GM23248 (cell line): ENCODE results near the gene RIPPLY3. TPM values are rescaled to one million over a fixed set of nuclear protein-coding genes. Genes with fewer than 3 reads are reported as not detected.

ENCODE experiments used
- DNase-seq: peaks from one replicate; pipeline ENCODE4 v3.0.0-alpha.2; 2015
- H2AFZ ChIP-seq: fragments of 200-600 bp; sonication (generic); 2 replicates; pipeline ENCODE4 v1.6.1; 2016; ENCODE audit warnings: antibody characterized with exemption
- H3F3A ChIP-seq: fragments of 200-600 bp; sonication (generic); 2 replicates; pipeline ENCODE4 v1.6.1; 2016; ENCODE audit warnings: mild to moderate bottlenecking, antibody characterized with exemption, mixed run types; ENCODE audit not compliant: insufficient read depth
- H3K27ac ChIP-seq: fragments of 200-600 bp; sonication (generic); 2 replicates; pipeline ENCODE4 v1.5.1; 2016; ENCODE audit warnings: mild to moderate bottlenecking
- H3K27me3 ChIP-seq: fragments of 200-600 bp; sonication (generic); replicated peaks from 2 replicates; pipeline ENCODE4 v1.6.1; 2016; ENCODE audit warnings: mild to moderate bottlenecking; ENCODE audit not compliant: insufficient read depth
- H3K36me3 ChIP-seq: fragments of 200-600 bp; sonication (generic); 2 replicates; pipeline ENCODE4 v1.6.1; 2016; ENCODE audit warnings: low read depth, mild to moderate bottlenecking
- H3K4me1 ChIP-seq: fragments of 200-600 bp; sonication (generic); 2 replicates; pipeline ENCODE4 v1.6.1; 2016; ENCODE audit warnings: mild to moderate bottlenecking; ENCODE audit not compliant: insufficient read depth
- H3K4me2 ChIP-seq: fragments of 200-600 bp; sonication (generic); one replicate; pipeline ENCODE4 v1.6.1; 2016; ENCODE audit warnings: mild to moderate bottlenecking; ENCODE audit not compliant: unreplicated experiment
- H3K4me3 ChIP-seq: fragments of 200-600 bp; sonication (generic); 2 replicates; pipeline ENCODE4 v1.5.1; 2016; ENCODE audit warnings: mild to moderate bottlenecking
- H3K79me2 ChIP-seq: fragments of 200-600 bp; sonication (generic); 2 replicates; pipeline ENCODE4 v1.6.1; 2016; ENCODE audit warnings: mild to moderate bottlenecking; ENCODE audit not compliant: insufficient read depth
- H3K9ac ChIP-seq: fragments of 200-600 bp; sonication (generic); 2 replicates; pipeline ENCODE4 v1.6.1; 2016; ENCODE audit warnings: mild to moderate bottlenecking
- H3K9me2 ChIP-seq: fragments of 200-600 bp; sonication (generic); 2 replicates; pipeline ENCODE4 v1.6.1; 2016; ENCODE audit warnings: mixed run types, mild to moderate bottlenecking, moderate library complexity; ENCODE audit not compliant: insufficient read depth
- H3K9me3 ChIP-seq: fragments of 200-600 bp; sonication (generic); one replicate; pipeline ENCODE4 v1.6.1; 2017; ENCODE audit warnings: low read depth
- H4K20me1 ChIP-seq: fragments of 200-600 bp; sonication (generic); 2 replicates; pipeline ENCODE4 v1.6.0; 2016; ENCODE audit not compliant: insufficient read depth
- EZH2 ChIP-seq: fragments of 200-600 bp; sonication (generic); IDR thresholded peaks from 2 replicates; pipeline ENCODE4 v1.6.1; 2018; ENCODE audit warnings: antibody characterized with exemption, mild to moderate bottlenecking; ENCODE audit not compliant: insufficient read depth, poor library complexity, severe bottlenecking
- EZH2phosphoT487 ChIP-seq: fragments of 200-600 bp; sonication (generic); IDR thresholded peaks from 2 replicates; pipeline ENCODE4 v1.6.1; 2018; ENCODE audit warnings: antibody characterized with exemption, moderate library complexity, mild to moderate bottlenecking, low read depth; ENCODE audit not compliant: insufficient read depth
- WGBS, 2 experiments: methylation state at CpG; one replicate each; pipeline ENCODE4 v1.1.6; 2015 to 2017; ENCODE audit warnings: low lambda C conversion rate in 2 of 2, low coverage in 1 of 2; ENCODE audit errors: missing lambda C conversion rate in 2 of 2; 5-methylcytosine and 5-hydroxymethylcytosine counted together
- in situ Hi-C: fragments of 300-500 bp; cut with MboI; formaldehyde crosslinking; loops from 2 replicates; pipeline ENCODE4 v1.15.0; 2020
- polyA plus RNA-seq: library from polyadenylated mRNA; unstranded; fragments of >200 nt; fragmentation: Nextera tagmentation; extraction: Ambion mirVana; gene quantifications from 2 replicates; pipeline ENCODE4 v1.2.1, GENCODE V29; 2016
- total RNA-seq: library from RNA; depleted of rRNA; stranded (reverse); fragments of >200 nt; shearing (Covaris generic); gene quantifications from 2 replicates; pipeline ENCODE4 v1.2.3, GENCODE V29; 2014

The RIPPLY3 gene
- total and polyA plus RNA-seq, 2 experiments from 2014 or later = not detected

- Histone ChIP-seq H3K4me1 (no peaks in the 10 kb centered on the region), H3F3A (no peaks in the 10 kb centered on the region), H3K36me3 (no peaks in the 10 kb centered on the region), H4K20me1 (no peaks in the 10 kb centered on the region), H2AFZ (peak overlapping the region; percentile 15; the same call in 1 of the 2 replicates), H3K9me3 (no peaks in the 10 kb centered on the region), H3K79me2 (no peaks in the 10 kb centered on the region), H3K9me2 (no peaks in the 10 kb centered on the region), H3K27me3 (0 out of 2 replicates have a peak, but pooled peaks cover 3% of the 10 kb centered on the region), H3K4me3 (no peak overlapping the region), H3K9ac (no peak overlapping the region), H3K27ac (no peak overlapping the region), H3K4me2 (no peak overlapping the region)
- TF ChIP-seq EZH2 (no peak), EZH2phosphoT487 (no peak)
- WGBS, 2 experiments = 26 to 29% methylated on average over 4 of the region's 4 CpGs
- DNase-seq = no peak
- in situ Hi-C loops = no loop called here
Measured at GRCh38 chr21:37026499-37026898, 20.0 kb downstream of the RIPPLY3 start.

- Histone ChIP-seq H3K27me3 (0 out of 2 replicates have a peak, but pooled peaks cover 3% of the 10 kb centered on the region), H3K9me3 (no peaks in the 10 kb centered on the region), H3K9me2 (no peaks in the 10 kb centered on the region), H3K4me3 (no peak overlapping the region), H2AFZ (no peak overlapping the region), H3F3A (peaks cover 8% of the 10 kb centered on the region), H3K79me2 (no peaks in the 10 kb centered on the region), H3K4me2 (no peak overlapping the region), H3K9ac (no peak overlapping the region), H3K36me3 (no peaks in the 10 kb centered on the region), H3K4me1 (0 out of 2 replicates have a peak, but pooled peaks cover 5% of the 10 kb centered on the region), H3K27ac (no peak overlapping the region), H4K20me1 (no peaks in the 10 kb centered on the region)
- no peak for DNase-seq
- WGBS, 2 experiments = 59 to 67% methylated on average over 4 of the region's 4 CpGs
- in situ Hi-C loops = no loop called here
- TF ChIP-seq EZH2phosphoT487 (no peak), EZH2 (no peak)
Measured at GRCh38 chr21:37028570-37028969, 22.1 kb downstream of the RIPPLY3 start.

- Histone ChIP-seq H3K36me3 (no peaks in the 10 kb centered on the region), H3K9ac (no peak overlapping the region), H3K4me1 (0 out of 2 replicates have a peak, but pooled peaks cover 5% of the 10 kb centered on the region), H3K4me2 (no peak overlapping the region), H3K9me2 (no peaks in the 10 kb centered on the region), H3K9me3 (no peaks in the 10 kb centered on the region), H3K27ac (no peak overlapping the region), H3K4me3 (no peak overlapping the region), H3K79me2 (no peaks in the 10 kb centered on the region), H3F3A (peaks cover 8% of the 10 kb centered on the region), H3K27me3 (0 out of 2 replicates have a peak, but pooled peaks cover 3% of the 10 kb centered on the region), H2AFZ (no peak overlapping the region), H4K20me1 (no peaks in the 10 kb centered on the region)
- 86 to 89% methylated on average over 4 of the region's 4 CpGs for WGBS, 2 experiments
- no peak for DNase-seq
- in situ Hi-C loops = no loop called here
- no peak for TF ChIP-seq EZH2phosphoT487
- TF ChIP-seq EZH2 = no peak
Measured at GRCh38 chr21:37030864-37031263, 24.4 kb downstream of the RIPPLY3 start.

GRCh38 chr21:37032293-37032692 is 25.8 kb downstream of the RIPPLY3 start:
- TF ChIP-seq EZH2phosphoT487 = no peak
- TF ChIP-seq EZH2 = no peak
- Histone ChIP-seq H3K9ac (no peak overlapping the region), H3K4me1 (0 out of 2 replicates have a peak, but pooled peaks cover 5% of the 10 kb centered on the region), H3K27me3 (no peaks in the 10 kb centered on the region), H3K79me2 (no peaks in the 10 kb centered on the region), H3K4me2 (no peak overlapping the region), H3F3A (peaks cover 8% of the 10 kb centered on the region), H3K9me2 (no peaks in the 10 kb centered on the region), H4K20me1 (no peaks in the 10 kb centered on the region), H3K36me3 (no peaks in the 10 kb centered on the region), H2AFZ (no peak overlapping the region), H3K9me3 (no peaks in the 10 kb centered on the region), H3K4me3 (no peak overlapping the region), H3K27ac (no peak overlapping the region)
- no peak for DNase-seq
- 92% methylated on average over 5 of the region's 5 CpGs for WGBS, 2 experiments
- in situ Hi-C loops = no loop called here
